HEK293 (cell line): ENCODE measurements around the gene CPM.

Source experiments
- CTCF ChIA-PET: fragments of 350-600 bp; formaldehyde crosslinking; extraction: SDS; loops from one replicate; lab custom pipeline; 2021; ENCODE audit warnings: antibody characterized with exemption; lab: Yijun Ruan, JAX
- POLR2A ChIA-PET: fragments of 300-600 bp; formaldehyde crosslinking; extraction: SDS; loops from one replicate; lab custom pipeline; 2020; ENCODE audit warnings: antibody characterized with exemption, inconsistent platforms; lab: Yijun Ruan, JAX
- H3K27ac ChIP-seq: fragments of 200-500 bp; sonication (Bioruptor generic); 2 replicates; pipeline ENCODE4 v1.5.1; 2014; ENCODE audit warnings: low read depth, low read length, control low read depth, inconsistent platforms; ENCODE audit errors: extremely low read depth
- H3K36me3 ChIP-seq, 2 experiments: fragments of 200-500 bp in 1 of 2; sonication (Bioruptor generic) in 1 of 2; 1 replicate in 1 of 2; 2 replicates in 1 of 2; pipeline ENCODE4 v1.5.1; 2014 to 2017; ENCODE audit warnings: inconsistent platforms in 2 of 2, low read length in 2 of 2; ENCODE audit not compliant: control insufficient read depth in 2 of 2, insufficient read depth in 1 of 2
- H3K4me1 ChIP-seq: fragments of 200-500 bp; sonication (Bioruptor generic); 2 replicates; pipeline ENCODE4 v1.5.1; 2014; ENCODE audit warnings: mild to moderate bottlenecking, low read length, inconsistent platforms; ENCODE audit not compliant: control insufficient read depth, insufficient read depth
- H3K4me3 ChIP-seq: 2 replicates; pipeline ENCODE4 v1.5.1; 2011; ENCODE audit warnings: low read depth, mild to moderate bottlenecking, control low read depth, low read length, moderate library complexity
- H3K9me3 ChIP-seq: fragments of 200-500 bp; sonication (Bioruptor generic); 2 replicates; pipeline ENCODE4 v1.5.1; 2014; ENCODE audit warnings: low read depth, low read length, inconsistent platforms; ENCODE audit not compliant: control insufficient read depth, insufficient read depth
- EGR2 ChIP-seq: fragments of 450-650 bp; formaldehyde crosslinking; IDR thresholded peaks from 2 replicates; pipeline ENCODE4 v1.5.1; 2016; ENCODE audit warnings: low read depth, missing biosample characterization, missing genetic modification characterization
- GLI2 ChIP-seq: fragments of 450-650 bp; formaldehyde crosslinking; IDR thresholded peaks from 2 replicates; pipeline ENCODE4; 2017; ENCODE audit warnings: missing biosample characterization, missing genetic modification characterization, low read depth, borderline replicate concordance
- GLI4 ChIP-seq: fragments of 450-650 bp; formaldehyde crosslinking; IDR thresholded peaks from 2 replicates; pipeline ENCODE4 v1.5.1; 2016; ENCODE audit warnings: missing biosample characterization, missing genetic modification characterization
- HOXD13 ChIP-seq: sonication (generic); formaldehyde crosslinking; IDR thresholded peaks from 2 replicates; pipeline ENCODE4 v1.8.0; 2022; ENCODE audit warnings: missing genetic modification reagents, borderline replicate concordance
- INSM2 ChIP-seq: fragments of 450-650 bp; formaldehyde crosslinking; IDR thresholded peaks from 2 replicates; pipeline ENCODE4 v1.5.1; 2016; ENCODE audit warnings: missing biosample characterization, missing genetic modification characterization
- MEIS1 ChIP-seq: sonication (generic); formaldehyde crosslinking; IDR thresholded peaks from 2 replicates; pipeline ENCODE4 v1.8.1; 2022; ENCODE audit warnings: missing genetic modification reagents, mild to moderate bottlenecking, borderline replicate concordance
- PRDM1 ChIP-seq: fragments of 450-650 bp; formaldehyde crosslinking; IDR thresholded peaks from 2 replicates; pipeline ENCODE4; 2016; ENCODE audit warnings: missing biosample characterization, missing genetic modification characterization
- PRDM10 ChIP-seq: fragments of 450-650 bp; formaldehyde crosslinking; IDR thresholded peaks from 2 replicates; pipeline ENCODE4 v1.5.1; 2016; ENCODE audit warnings: missing biosample characterization, missing genetic modification characterization
- PRDM4 ChIP-seq: fragments of 450-650 bp; formaldehyde crosslinking; IDR thresholded peaks from 2 replicates; pipeline ENCODE4 v1.5.1; 2017; ENCODE audit warnings: missing biosample characterization, missing genetic modification characterization
- SCRT1 ChIP-seq: fragments of 450-650 bp; formaldehyde crosslinking; IDR thresholded peaks from 2 replicates; pipeline ENCODE4 v1.5.1; 2016; ENCODE audit warnings: missing biosample characterization, missing genetic modification characterization, borderline replicate concordance
- SP2 ChIP-seq: fragments of 450-650 bp; formaldehyde crosslinking; IDR thresholded peaks from 2 replicates; pipeline ENCODE4 v1.5.1; 2016; ENCODE audit warnings: missing biosample characterization, missing genetic modification characterization
- SP3 ChIP-seq: fragments of 450-650 bp; formaldehyde crosslinking; IDR thresholded peaks from 2 replicates; pipeline ENCODE4 v1.5.1; 2016; ENCODE audit warnings: missing biosample characterization, missing genetic modification characterization
- SP7 ChIP-seq: fragments of 450-650 bp; formaldehyde crosslinking; IDR thresholded peaks from 2 replicates; pipeline ENCODE4 v1.5.1; 2016; ENCODE audit warnings: missing biosample characterization, missing genetic modification characterization
- ZNF121 ChIP-seq: fragments of 450-650 bp; formaldehyde crosslinking; IDR thresholded peaks from 2 replicates; pipeline ENCODE4 v1.5.1; 2016; ENCODE audit warnings: missing biosample characterization, missing genetic modification characterization
- ZNF18 ChIP-seq: fragments of 450-650 bp; formaldehyde crosslinking; IDR thresholded peaks from 2 replicates; pipeline ENCODE4 v1.5.1; 2016; ENCODE audit warnings: missing biosample characterization, missing genetic modification characterization
- ZNF221 ChIP-seq: fragments of 450-650 bp; formaldehyde crosslinking; IDR thresholded peaks from 2 replicates; pipeline ENCODE4 v1.5.1; 2017; ENCODE audit warnings: missing biosample characterization, missing genetic modification characterization, borderline replicate concordance
- ZNF521 ChIP-seq: fragments of 450-650 bp; formaldehyde crosslinking; IDR thresholded peaks from 2 replicates; pipeline ENCODE4 v1.5.1; 2017; ENCODE audit warnings: missing biosample characterization, mild to moderate bottlenecking, missing genetic modification characterization
- ZNF529 ChIP-seq: fragments of 450-650 bp; formaldehyde crosslinking; IDR thresholded peaks from 2 replicates; pipeline ENCODE4 v1.5.1; 2017; ENCODE audit warnings: missing genetic modification characterization, missing biosample characterization; ENCODE audit not compliant: insufficient replicate concordance
- ZNF596 ChIP-seq: fragments of 450-650 bp; IDR thresholded peaks from 2 replicates; pipeline ENCODE4 v1.5.0; 2018; ENCODE audit warnings: missing biosample characterization, mild to moderate bottlenecking, missing genetic modification characterization, moderate library complexity
- ZNF610 ChIP-seq: fragments of 450-650 bp; formaldehyde crosslinking; IDR thresholded peaks from 2 replicates; pipeline ENCODE4 v1.5.1; 2016; ENCODE audit warnings: missing biosample characterization, missing genetic modification characterization, borderline replicate concordance
- ZNF664 ChIP-seq: fragments of 450-650 bp; formaldehyde crosslinking; IDR thresholded peaks from 2 replicates; pipeline ENCODE4 v1.5.1; 2016; ENCODE audit warnings: missing biosample characterization, missing genetic modification characterization
- ZNF701 ChIP-seq: fragments of 450-650 bp; formaldehyde crosslinking; IDR thresholded peaks from 2 replicates; pipeline ENCODE4 v1.5.1; 2016; ENCODE audit warnings: missing biosample characterization, missing genetic modification characterization
- ZNF76 ChIP-seq: fragments of 450-650 bp; formaldehyde crosslinking; IDR thresholded peaks from 2 replicates; pipeline ENCODE4; 2016; ENCODE audit warnings: low read depth, missing biosample characterization, missing genetic modification characterization, borderline replicate concordance
- ZNF785 ChIP-seq: fragments of 450-650 bp; formaldehyde crosslinking; IDR thresholded peaks from 2 replicates; pipeline ENCODE4 v1.5.1; 2016; ENCODE audit warnings: missing biosample characterization, missing genetic modification characterization
- ZNF791 ChIP-seq: fragments of 450-650 bp; formaldehyde crosslinking; IDR thresholded peaks from 2 replicates; pipeline ENCODE4 v1.5.1; 2016; ENCODE audit warnings: missing biosample characterization, missing genetic modification characterization
- ZSCAN23 ChIP-seq: fragments of 450-650 bp; formaldehyde crosslinking; IDR thresholded peaks from 2 replicates; pipeline ENCODE4 v1.5.1; 2016; ENCODE audit warnings: missing biosample characterization, missing genetic modification characterization
- ZXDB ChIP-seq: fragments of 450-650 bp; formaldehyde crosslinking; IDR thresholded peaks from 2 replicates; pipeline ENCODE4 v1.5.1; 2016; ENCODE audit warnings: missing biosample characterization, missing genetic modification characterization

The CPM gene

GRCh38 chr12:68804657-68805591 is 128.0 kb downstream of the CPM start (continued):
- TF ChIP-seq ZNF596 (tag by site-specific recombination) (no peak), ZNF529 (no peak), ZNF785 (no peak), EGR2 (no peak), SP7 (tag by site-specific recombination) (0 out of 2 replicates have a peak, but pooled peaks have one; percentile 14), SCRT1 (no peak), PRDM10 (peak; percentile 50; the same call in 1 of the 2 replicates), ZNF701 (tag by site-specific recombination) (no peak), GLI2 (no peak), PRDM1 (tag by site-specific recombination) (peak; percentile 40), ZNF76 (tag by site-specific recombination) (no peak), ZNF791 (tag by site-specific recombination) (no peak)

GRCh38 chr12:68803948-68804656 is 128.9 kb downstream of the CPM start:
- CTCF ChIA-PET: no interaction called here
- H3K27ac ChIP-seq: no peak overlapping the region
- POLR2A ChIA-PET: interaction anchor here (1.0 kb wide), 1 partner anchor 10 kb away, joined by 3 read pairs; no protein-coding TSS in a partner anchor
- TF ChIP-seq GLI4 (tag by site-specific recombination) (no peak), ZXDB (tag by site-specific recombination) (no peak), PRDM4 (no peak), MEIS1 (CRISPR knock-in tag) (no peak), GLI2 (no peak), HOXD13 (CRISPR knock-in tag) (no peak), ZSCAN23 (tag by site-specific recombination) (no peak), ZNF18 (tag by site-specific recombination) (no peak), ZNF121 (tag by site-specific recombination) (no peak), ZNF610 (tag by site-specific recombination) (no peak), ZNF221 (tag by site-specific recombination) (no peak), ZNF521 (tag by site-specific recombination) (no peak), SP3 (tag by site-specific recombination) (no peak), SP2 (no peak), SCRT1 (no peak), ZNF664 (tag by site-specific recombination) (no peak), INSM2 (no peak)

More at GRCh38 chr12:68803948-68804656, 128.9 kb downstream of the CPM start:
- Histone ChIP-seq H3K36me3 (peaks cover 0 to 2% of the 10 kb centered on the region in 2 experiments; a peak in 1 of 3 replicates), H3K9me3 (no peaks in the 10 kb centered on the region), H3K4me3 (no peak overlapping the region), H3K4me1 (no peaks in the 10 kb centered on the region; the same call in 1 of the 2 replicates)
